Adrenal gland (tissue), 5 donors: ENCODE data around the gene POLR2A.

Experiments
- POLR2A ChIP-seq, 2 donors: fragments of 450-650 bp; IDR thresholded peaks; one replicate each; pipeline ENCODE4 v1.6.1; 2017; ENCODE audit warnings: antibody characterized with exemption in 2 of 2, mild to moderate bottlenecking in 2 of 2, moderate library complexity in 1 of 2
- TF ChIP-seq, protein P1 (sequence below), 6 experiments: fragments of 450-650 bp in 4 of 6; fragments of 200-600 bp in 2 of 6; sonication (generic) in 1 of 6; IDR thresholded peaks; 1 replicate in 5 of 6; 2 replicates in 1 of 6; pipeline versions ENCODE4 v1.5.1 to v1.8.0; 2016 to 2021; ENCODE audit warnings: antibody characterized with exemption in 6 of 6, mild to moderate bottlenecking in 2 of 6, moderate library complexity in 1 of 6
- donor health status: DM: no; HTN: no; CAD: no.

- TF ChIP-seq, protein P1, sequence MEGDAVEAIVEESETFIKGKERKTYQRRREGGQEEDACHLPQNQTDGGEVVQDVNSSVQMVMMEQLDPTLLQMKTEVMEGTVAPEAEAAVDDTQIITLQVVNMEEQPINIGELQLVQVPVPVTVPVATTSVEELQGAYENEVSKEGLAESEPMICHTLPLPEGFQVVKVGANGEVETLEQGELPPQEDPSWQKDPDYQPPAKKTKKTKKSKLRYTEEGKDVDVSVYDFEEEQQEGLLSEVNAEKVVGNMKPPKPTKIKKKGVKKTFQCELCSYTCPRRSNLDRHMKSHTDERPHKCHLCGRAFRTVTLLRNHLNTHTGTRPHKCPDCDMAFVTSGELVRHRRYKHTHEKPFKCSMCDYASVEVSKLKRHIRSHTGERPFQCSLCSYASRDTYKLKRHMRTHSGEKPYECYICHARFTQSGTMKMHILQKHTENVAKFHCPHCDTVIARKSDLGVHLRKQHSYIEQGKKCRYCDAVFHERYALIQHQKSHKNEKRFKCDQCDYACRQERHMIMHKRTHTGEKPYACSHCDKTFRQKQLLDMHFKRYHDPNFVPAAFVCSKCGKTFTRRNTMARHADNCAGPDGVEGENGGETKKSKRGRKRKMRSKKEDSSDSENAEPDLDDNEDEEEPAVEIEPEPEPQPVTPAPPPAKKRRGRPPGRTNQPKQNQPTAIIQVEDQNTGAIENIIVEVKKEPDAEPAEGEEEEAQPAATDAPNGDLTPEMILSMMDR (IDR thresholded peaks at IDR 0.05) = no peak
- TF ChIP-seq POLR2A (IDR thresholded peaks at IDR 0.05) = no peak
Observed at GRCh38 chr17:7437369-7437863, 46.8 kb upstream of the POLR2A start.
